ENCODE results near the gene C2CD2.

C2CD2 gene

GRCh38 chr21:41929248-41929647, 24.6 kb downstream of the C2CD2 start:
- no peak for DNase-seq

- no peak for DNase-seq
Measured at GRCh38 chr21:41928621-41929220, 25.1 kb downstream of the C2CD2 start.

- no peak for DNase-seq
Measured at GRCh38 chr21:41927727-41928409, 25.9 kb downstream of the C2CD2 start.

GRCh38 chr21:41926807-41927171, 27.0 kb downstream of the C2CD2 start:
- no peak for DNase-seq

- no peak for DNase-seq
Measured at GRCh38 chr21:41926117-41926806, 27.6 kb downstream of the C2CD2 start.

- DNase-seq: no peak
Measured at GRCh38 chr21:41925767-41926116, 28.1 kb downstream of the C2CD2 start.

- DNase-seq: no peak
Measured at GRCh38 chr21:41924368-41924754, 29.5 kb downstream of the C2CD2 start.

GRCh38 chr21:41923631-41924367, 30.0 kb downstream of the C2CD2 start:
- DNase-seq: no peak

GRCh38 chr21:41923186-41923585, 30.6 kb downstream of the C2CD2 start:
- no peak for DNase-seq

- no peak for DNase-seq
Measured at GRCh38 chr21:41921021-41921420, 32.8 kb downstream of the C2CD2 start.

- DNase-seq: no peak
Measured at GRCh38 chr21:41920476-41920875, 33.3 kb downstream of the C2CD2 start.

GRCh38 chr21:41919666-41920398, 34.0 kb downstream of the C2CD2 start:
- no peak for DNase-seq

- DNase-seq: no peak
Measured at GRCh38 chr21:41918561-41919358, 35.1 kb downstream of the C2CD2 start.

GRCh38 chr21:41917531-41917930, 36.3 kb downstream of the C2CD2 start:
- no peak for DNase-seq

- DNase-seq: no peak
Measured at GRCh38 chr21:41916888-41917433, 36.9 kb downstream of the C2CD2 start.

- DNase-seq: no peak
Measured at GRCh38 chr21:41914965-41915364, 38.9 kb downstream of the C2CD2 start.

GRCh38 chr21:41914358-41914757, 39.5 kb downstream of the C2CD2 start:
- no peak for DNase-seq

- no peak for DNase-seq
Measured at GRCh38 chr21:41913230-41913629, 40.6 kb downstream of the C2CD2 start.

GRCh38 chr21:41908829-41909228, 45.0 kb downstream of the C2CD2 start:
- no peak for DNase-seq

GRCh38 chr21:41907496-41908258, 46.1 kb downstream of the C2CD2 start:
- no peak for DNase-seq

GRCh38 chr21:41906770-41907169, 47.0 kb downstream of the C2CD2 start:
- no peak for DNase-seq

Data from NCI-H345 (cell line).